Measurements from ENCODE around the gene OR9A2.

- no peak for TF ChIP-seq CTCF (conservative IDR thresholded peaks at IDR 0.05)
- no peak for TF ChIP-seq EZH2 (IDR thresholded peaks at IDR 0.05; ENCODE audit: low read depth)
Measured at GRCh38 chr7:143012409-143012808, 14.5 kb downstream of the OR9A2 start.
